Fibroblast of peridontal ligament (primary cell): ENCODE measurements around the gene TRIP10.
"Not testable (repeated sequence)": the region's sequence is repeated elsewhere in the genome, so short reads cannot be mapped to it uniquely, and the experiment has no call there.

Experiments
- DNase-seq: peaks from one replicate; pipeline ENCODE4 v3.0.0-alpha.2; 2010; ENCODE audit errors: extremely low read depth

TRIP10 gene

DNA sequence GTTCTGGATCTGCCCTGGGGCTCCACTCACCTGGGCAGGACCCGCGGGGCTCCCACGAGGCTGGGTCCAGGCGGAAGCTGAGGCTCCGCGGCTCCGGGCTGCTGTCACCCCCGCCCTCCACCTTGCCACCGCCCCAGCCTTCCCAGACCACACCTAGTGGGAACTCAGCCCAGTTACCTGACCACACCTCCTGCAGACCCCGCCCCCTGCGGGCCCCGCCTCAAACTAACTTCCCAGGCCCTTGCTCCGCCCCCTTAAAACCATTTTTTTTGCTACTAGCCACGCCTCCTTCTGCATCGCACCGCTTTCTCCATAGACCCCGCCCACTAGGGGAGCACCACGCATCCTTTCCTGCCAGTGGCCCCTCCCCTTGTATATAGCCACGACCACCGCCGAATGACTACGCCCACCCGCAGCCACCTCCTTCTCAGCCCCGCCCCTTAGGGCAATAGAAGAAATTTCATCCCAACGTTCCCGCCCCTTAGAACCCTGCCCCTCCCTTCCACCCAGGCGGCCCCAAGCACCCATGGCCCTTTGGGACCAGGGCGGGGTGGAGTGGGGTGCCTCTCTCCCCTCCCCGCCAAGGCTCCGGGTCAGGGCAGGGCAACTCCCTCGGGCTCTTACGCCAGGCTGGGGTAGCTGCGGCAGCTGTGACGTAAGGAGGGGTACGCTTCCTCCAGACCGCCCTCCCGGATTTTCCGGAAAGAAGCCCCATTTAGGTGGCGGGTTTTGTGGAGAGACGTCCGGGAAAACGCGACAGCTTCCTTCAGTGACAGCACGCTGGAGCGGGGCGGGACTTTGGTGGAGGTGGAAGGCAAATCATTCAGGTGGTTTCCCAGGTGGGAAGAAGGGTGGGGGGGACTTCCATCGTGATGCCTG, 28.1 kb downstream of the TRIP10 start, which contains the start of gene SH2D3A:
Gene SH2D3A, minus strand, starts transcription at position 79 of the 879 bp plus-strand sequence. CDS start 3,687 bp downstream, outside the sequence.
- no peak for DNase-seq

- no peak for DNase-seq
These were observed 28.8 kb downstream of the TRIP10 start for GRCh38 chr19:6768236-6768785.

GRCh38 chr19:6769006-6769619, 29.6 kb downstream of the TRIP10 start:
- DNase-seq, result peak; percentile 4

- DNase-seq, result not testable (repeated sequence)
These were observed 32.2 kb downstream of the TRIP10 start for GRCh38 chr19:6771648-6772027.

GRCh38 chr19:6772028-6772865, 32.8 kb downstream of the TRIP10 start, which contains the start of gene VAV1:
Gene VAV1 (plus strand): TSS chr19:6772708. CDS start chr19:6772808, 100 bp downstream.
- no peak for DNase-seq

DNA sequence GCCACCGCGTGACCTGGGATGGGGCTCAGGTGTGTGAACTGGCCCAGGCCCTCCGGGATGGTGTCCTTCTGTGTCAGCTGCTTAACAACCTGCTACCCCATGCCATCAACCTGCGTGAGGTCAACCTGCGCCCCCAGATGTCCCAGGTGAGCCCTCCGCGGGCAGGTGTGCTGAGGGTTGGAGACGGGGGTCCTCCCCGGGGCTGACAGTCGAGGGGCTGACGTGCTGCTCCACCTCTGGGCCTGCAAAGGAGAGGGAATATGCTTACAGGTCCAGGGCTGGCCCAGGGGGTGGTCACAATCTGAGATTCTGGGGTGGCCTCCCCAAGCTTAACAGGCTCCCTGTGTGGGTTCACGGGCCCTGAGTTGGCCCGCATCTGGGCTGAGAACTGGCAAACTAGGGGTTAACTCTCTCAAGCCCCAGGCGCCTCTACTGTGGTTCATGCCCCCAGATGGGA, 33.4 kb downstream of the TRIP10 start:
- DNase-seq, result no peak

- no peak for DNase-seq
These were observed 33.9 kb downstream of the TRIP10 start for GRCh38 chr19:6773323-6773931.

GRCh38 chr19:6774821-6775707, 35.6 kb downstream of the TRIP10 start:
- peak; percentile 2 for DNase-seq

- DNase-seq, result not testable (repeated sequence)
These were observed 36.6 kb downstream of the TRIP10 start for GRCh38 chr19:6776045-6776444.

DNA sequence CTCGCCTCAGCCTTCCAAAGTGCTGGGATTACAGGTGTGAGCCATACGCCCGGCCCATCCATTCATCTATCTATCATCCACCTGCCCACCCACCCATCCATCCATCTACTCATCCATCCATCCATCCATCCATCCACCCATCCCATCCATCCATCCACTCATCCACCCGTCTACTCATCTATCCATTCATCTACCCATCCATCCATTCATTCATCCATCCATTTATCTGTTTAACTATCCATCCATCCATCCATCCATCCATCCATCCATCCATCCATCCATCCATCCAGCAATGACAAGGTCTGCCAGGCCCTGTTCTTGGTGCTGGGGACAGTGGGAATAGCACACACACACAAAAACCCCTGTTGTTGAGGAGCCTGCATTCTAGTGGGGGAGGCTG, 37.5 kb downstream of the TRIP10 start:
- DNase-seq, result no peak

GRCh38 chr19:6777434-6777833, 38.0 kb downstream of the TRIP10 start:
- no peak for DNase-seq

DNA sequence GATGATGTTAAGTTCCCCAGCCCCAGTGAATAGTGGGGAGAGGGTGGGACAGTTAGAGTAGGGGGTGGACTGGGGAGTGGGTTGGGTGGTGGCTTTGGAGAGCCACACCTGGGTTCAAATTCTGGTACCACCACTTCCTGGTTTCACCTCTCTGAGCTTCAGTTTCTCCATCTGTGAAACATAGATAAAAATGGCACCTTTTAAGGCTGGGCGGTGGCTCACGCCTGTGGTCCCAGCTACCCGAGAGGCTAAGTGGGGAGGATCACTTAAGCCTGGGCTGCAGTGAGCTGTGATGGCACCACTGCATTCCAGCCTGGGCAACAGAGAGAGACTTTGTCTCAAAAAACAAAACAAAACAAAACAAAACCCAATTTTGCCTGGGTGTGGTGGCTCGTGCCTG, 38.9 kb downstream of the TRIP10 start:
- no peak for DNase-seq

DNA sequence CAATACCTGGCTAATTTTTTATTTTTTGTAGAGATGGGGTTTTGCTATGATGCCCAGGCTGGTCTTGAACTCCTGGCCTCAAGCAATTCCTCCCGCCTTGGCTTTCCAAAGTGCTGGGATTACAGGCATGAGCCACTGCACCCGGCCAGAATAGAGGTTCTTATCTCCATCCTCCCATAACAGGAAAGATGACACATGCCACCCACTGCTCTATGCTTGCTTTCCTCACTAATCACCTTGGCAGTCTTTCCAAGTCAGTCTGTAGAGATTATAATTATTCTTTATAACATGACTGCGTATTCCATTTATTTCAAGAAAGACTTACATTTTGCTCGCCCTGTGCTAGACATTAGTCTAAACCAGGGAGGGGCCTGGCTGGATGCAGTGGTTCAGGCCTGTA, 39.7 kb downstream of the TRIP10 start:
- no peak for DNase-seq

DNA sequence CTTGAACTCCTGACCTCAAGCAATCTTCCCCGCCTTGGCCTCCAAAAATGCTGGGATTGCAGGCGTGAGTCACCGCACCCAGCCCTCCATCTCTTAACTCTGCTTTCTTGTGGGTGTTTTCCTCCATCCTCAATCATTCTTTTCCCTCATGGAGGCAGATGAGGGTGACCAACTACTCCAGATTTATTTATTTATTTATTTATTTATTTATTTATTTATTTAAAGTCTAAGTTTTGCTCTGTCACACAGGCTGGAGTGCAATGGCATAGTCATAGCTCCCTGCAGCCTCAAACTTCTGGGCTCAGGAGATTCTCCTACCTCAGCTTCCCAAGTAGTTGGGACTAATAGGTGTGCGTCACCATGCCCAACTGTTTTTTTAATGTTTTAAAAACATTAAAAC, 47.9 kb downstream of the TRIP10 start:
- DNase-seq, result no peak

GRCh38 chr19:6788896-6789295, 49.4 kb downstream of the TRIP10 start:
- no peak for DNase-seq

DNA sequence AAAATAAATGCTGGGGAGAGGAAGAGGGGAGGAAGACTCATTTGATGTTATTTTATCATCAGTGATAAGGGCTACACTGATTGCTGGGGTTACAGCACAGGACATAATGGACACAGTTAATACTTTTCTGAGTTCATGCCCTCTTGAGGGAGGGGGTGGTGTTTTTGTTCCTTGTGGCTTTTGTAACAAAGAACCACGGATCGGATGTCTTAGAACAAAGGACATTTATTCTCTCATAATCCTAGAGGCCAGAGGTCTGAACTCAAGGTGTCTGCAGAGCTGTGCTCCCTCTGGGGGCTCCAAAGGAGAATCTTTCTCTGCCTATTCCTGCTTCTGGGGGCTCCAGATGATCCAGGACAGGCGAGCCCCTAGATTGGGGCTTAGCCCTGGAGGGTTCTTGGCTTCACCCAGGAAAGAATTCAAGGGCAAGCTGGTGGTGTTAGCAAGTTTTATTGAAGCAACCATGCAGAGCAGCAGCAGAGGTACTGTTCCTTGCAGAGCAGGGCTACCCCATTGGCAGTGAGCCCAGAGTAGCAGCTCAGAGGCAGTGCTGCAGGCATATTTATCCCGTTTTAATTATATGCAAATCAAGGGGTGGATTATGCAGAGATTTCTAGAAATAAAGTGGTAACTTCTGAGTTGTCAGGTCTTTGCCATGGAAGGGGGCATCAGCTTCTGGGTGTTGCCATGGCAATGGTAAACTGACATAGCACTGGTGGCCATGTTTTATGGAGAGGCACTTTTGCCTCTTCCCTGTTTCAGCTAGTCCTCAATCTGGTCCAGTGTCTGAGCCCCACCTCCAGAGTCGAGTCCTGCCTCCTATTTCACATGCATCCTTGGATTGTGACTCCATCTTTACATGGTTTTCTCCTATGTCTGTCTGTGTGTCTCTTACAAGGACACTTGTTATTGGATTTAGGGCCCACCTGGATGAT, 51.0 kb downstream of the TRIP10 start:
- DNase-seq, result no peak

DNA sequence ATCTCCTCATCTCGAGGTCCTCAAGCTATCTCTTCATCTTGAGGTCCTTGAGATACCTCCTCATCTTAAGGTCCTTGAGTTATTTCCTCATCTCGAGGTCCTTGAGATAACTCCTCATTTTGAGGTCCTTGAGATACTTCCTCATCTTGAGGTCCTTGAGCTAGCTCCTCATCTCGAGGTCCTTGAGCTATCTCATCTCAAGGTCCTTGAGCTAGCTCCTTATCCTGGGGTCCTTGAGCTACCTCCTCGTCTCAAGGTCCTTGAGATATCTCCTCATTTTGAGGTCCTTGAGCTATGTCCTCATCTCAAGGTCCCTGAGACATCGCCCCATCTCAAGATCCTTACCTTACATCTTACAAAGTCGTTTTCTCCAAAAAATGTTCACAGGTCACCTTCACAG, 51.8 kb downstream of the TRIP10 start:
- DNase-seq, result no peak

GRCh38 chr19:6793411-6793810, 53.9 kb downstream of the TRIP10 start:
- DNase-seq, result no peak

GRCh38 chr19:6793973-6794372, 54.5 kb downstream of the TRIP10 start:
- DNase-seq, result no peak
